ENCODE data around the gene PCSK6.

Gene PCSK6

GRCh38 chr15:101445562-101446517 lies 43.7 kb downstream of the PCSK6 start:
- no peak for DNase-seq

GRCh38 chr15:101444807-101445508 lies 44.5 kb downstream of the PCSK6 start:
- DNase-seq: no peak

GRCh38 chr15:101444015-101444414 lies 45.5 kb downstream of the PCSK6 start:
- no peak for DNase-seq

GRCh38 chr15:101442272-101442671 lies 47.2 kb downstream of the PCSK6 start:
- no peak for DNase-seq

- DNase-seq: peak; percentile 11
Measured at GRCh38 chr15:101441696-101442095, 47.8 kb downstream of the PCSK6 start.

GRCh38 chr15:101440846-101441590 lies 48.5 kb downstream of the PCSK6 start:
- no peak for DNase-seq

GRCh38 chr15:101439920-101440319 lies 49.6 kb downstream of the PCSK6 start:
- no peak for DNase-seq

- no peak for DNase-seq
Measured at GRCh38 chr15:101439285-101439919, 50.1 kb downstream of the PCSK6 start.

- no peak for DNase-seq
Measured at GRCh38 chr15:101438482-101439284, 50.8 kb downstream of the PCSK6 start.

GRCh38 chr15:101437618-101438481 lies 51.7 kb downstream of the PCSK6 start:
- DNase-seq: no peak

- peak; percentile 27 for DNase-seq
Measured at GRCh38 chr15:101437209-101437608, 52.3 kb downstream of the PCSK6 start.

- no peak for DNase-seq
Measured at GRCh38 chr15:101436526-101436925, 53.0 kb downstream of the PCSK6 start.

- no peak for DNase-seq
Measured at GRCh38 chr15:101435761-101436160, 53.7 kb downstream of the PCSK6 start.

- no peak for DNase-seq
Measured at GRCh38 chr15:101434032-101434920, 55.2 kb downstream of the PCSK6 start.

GRCh38 chr15:101433396-101433795 lies 56.1 kb downstream of the PCSK6 start:
- no peak for DNase-seq

GRCh38 chr15:101432982-101433381 lies 56.5 kb downstream of the PCSK6 start:
- no peak for DNase-seq

- DNase-seq: no peak
Measured at GRCh38 chr15:101431748-101432147, 57.8 kb downstream of the PCSK6 start.

GRCh38 chr15:101431301-101431700 lies 58.2 kb downstream of the PCSK6 start:
- DNase-seq: no peak

- no peak for DNase-seq
Measured at GRCh38 chr15:101429646-101430045, 59.9 kb downstream of the PCSK6 start.

- no peak for DNase-seq
Measured at GRCh38 chr15:101429191-101429590, 60.3 kb downstream of the PCSK6 start.
